Fibroblast of the conjunctiva (primary cell): ENCODE data around the gene DNM1.

Experiments
- DNase-seq: peaks from one replicate; pipeline ENCODE4 v3.0.0-alpha.2; 2010; ENCODE audit warnings: low read depth

Gene DNM1

GRCh38 chr9:128205296-128205944 is 2.2 kb downstream of the DNM1 start:
- DNase-seq: no peak

- no peak for DNase-seq
These were observed 3.3 kb downstream of the DNM1 start for GRCh38 chr9:128206484-128206883.

GRCh38 chr9:128206916-128207910 is 4.0 kb downstream of the DNM1 start:
- no peak for DNase-seq

GRCh38 chr9:128208386-128208785 is 5.2 kb downstream of the DNM1 start:
- DNase-seq: no peak

GRCh38 chr9:128208946-128209669 is 5.9 kb downstream of the DNM1 start:
- DNase-seq: no peak

- DNase-seq: no peak
These were observed 8.2 kb downstream of the DNM1 start for GRCh38 chr9:128211186-128211980.

GRCh38 chr9:128211981-128212281 is 8.8 kb downstream of the DNM1 start:
- DNase-seq: no peak

- DNase-seq: no peak
These were observed 10.7 kb downstream of the DNM1 start for GRCh38 chr9:128213746-128214497.

GRCh38 chr9:128214571-128215490 is 11.7 kb downstream of the DNM1 start:
- no peak for DNase-seq

GRCh38 chr9:128215491-128216409 is 12.6 kb downstream of the DNM1 start:
- DNase-seq: peak; percentile 45

GRCh38 chr9:128216781-128217553 is 13.8 kb downstream of the DNM1 start:
- DNase-seq: no peak

- DNase-seq: no peak
These were observed 15.0 kb downstream of the DNM1 start for GRCh38 chr9:128218172-128218517.

GRCh38 chr9:128218518-128219389 is 15.6 kb downstream of the DNM1 start:
- DNase-seq: peak; percentile 29

GRCh38 chr9:128219831-128220230 is 16.7 kb downstream of the DNM1 start:
- DNase-seq: no peak

- DNase-seq: no peak
These were observed 18.8 kb downstream of the DNM1 start for GRCh38 chr9:128222026-128222425.

- no peak for DNase-seq
These were observed 19.9 kb downstream of the DNM1 start for GRCh38 chr9:128222880-128223670.
